GM23338 (cell line): ENCODE results near the gene GTF2H4. TPM values are rescaled to one million over a fixed set of nuclear protein-coding genes. Genes with fewer than 3 reads are reported as not detected.
A peak's percentile ranks its signal among the peaks of the same experiment; 100 is the strongest.

Experiments used
- ATAC-seq: fragments of 200-7000 bp; cut with Tn5 transposase; 3 replicates; pipeline ENCODE4 v1.9.1; 2020
- DNase-seq: peaks from one replicate; pipeline ENCODE4 v3.0.0-alpha.2; 2015; ENCODE audit warnings: low spot score
- H2AFZ ChIP-seq: fragments of 200-600 bp; sonication (generic); 2 replicates; pipeline ENCODE4 v1.8.0; 2016; ENCODE audit warnings: antibody characterized with exemption, mild to moderate bottlenecking, moderate library complexity
- H3F3A ChIP-seq: fragments of 200-600 bp; sonication (generic); replicated peaks from 2 replicates; pipeline ENCODE4 v1.8.0; 2017; ENCODE audit warnings: antibody characterized with exemption, mixed run types, low read depth
- H3K27ac ChIP-seq: fragments of 200-600 bp; sonication (generic); 2 replicates; pipeline ENCODE4 v1.6.1; 2016; ENCODE audit warnings: low read depth
- H3K27me3 ChIP-seq: fragments of 200-600 bp; sonication (generic); 2 replicates; pipeline ENCODE4 v1.8.0; 2016; ENCODE audit warnings: mild to moderate bottlenecking, mixed run types, moderate library complexity; ENCODE audit not compliant: insufficient read depth
- H3K36me3 ChIP-seq: fragments of 200-600 bp; sonication (generic); 2 replicates; pipeline ENCODE4 v1.8.0; 2016; ENCODE audit warnings: mild to moderate bottlenecking; ENCODE audit not compliant: insufficient read depth
- H3K4me1 ChIP-seq: fragments of 200-600 bp; sonication (generic); 2 replicates; pipeline ENCODE4 v1.8.0; 2016; ENCODE audit warnings: mild to moderate bottlenecking, moderate library complexity; ENCODE audit not compliant: insufficient read depth
- H3K4me2 ChIP-seq: fragments of 200-600 bp; sonication (generic); 2 replicates; pipeline ENCODE4 v1.7.1; 2017; ENCODE audit warnings: mixed run types
- H3K4me3 ChIP-seq: fragments of 200-600 bp; sonication (generic); 2 replicates; pipeline ENCODE4 v1.6.1; 2016; ENCODE audit warnings: mixed run types
- H3K79me2 ChIP-seq: fragments of 200-600 bp; sonication (generic); replicated peaks from 2 replicates; pipeline ENCODE4 v1.8.0; 2017; ENCODE audit warnings: mild to moderate bottlenecking; ENCODE audit not compliant: insufficient read depth
- H3K9me2 ChIP-seq: fragments of 200-600 bp; sonication (generic); 2 replicates; pipeline ENCODE4 v1.8.0; 2017; ENCODE audit not compliant: insufficient read depth
- H4K20me1 ChIP-seq: fragments of 200-600 bp; sonication (generic); replicated peaks from 2 replicates; pipeline ENCODE4 v1.8.0; 2017; ENCODE audit warnings: mild to moderate bottlenecking; ENCODE audit not compliant: insufficient read depth
- H3K27ac Mint-ChIP-seq: 2 replicates; pipeline ENCODE4 v1.8.0; 2020; ENCODE audit warnings: inconsistent platforms, mild to moderate bottlenecking, moderate library complexity, mixed read lengths
- H3K27me3 Mint-ChIP-seq: 3 replicates; pipeline ENCODE4 v1.8.0; 2022; ENCODE audit warnings: low read depth, mild to moderate bottlenecking, moderate library complexity, mixed read lengths, inconsistent platforms; ENCODE audit not compliant: insufficient read depth, poor library complexity
- H3K36me3 Mint-ChIP-seq: 3 replicates; pipeline ENCODE4 v1.8.0; 2021; ENCODE audit warnings: low read depth, mild to moderate bottlenecking, inconsistent platforms, moderate library complexity, mixed read lengths
- H3K4me1 Mint-ChIP-seq: 3 replicates; pipeline ENCODE4 v1.8.0; 2020; ENCODE audit warnings: mild to moderate bottlenecking, inconsistent platforms, mixed read lengths
- H3K4me3 Mint-ChIP-seq: 3 replicates; pipeline ENCODE4 v1.8.0; 2021; ENCODE audit warnings: moderate library complexity, mild to moderate bottlenecking, inconsistent platforms, mixed read lengths
- H3K9me3 Mint-ChIP-seq: 3 replicates; pipeline ENCODE4 v1.8.0; 2020; ENCODE audit warnings: moderate library complexity, mild to moderate bottlenecking, inconsistent platforms, mixed read lengths
- CREB1 ChIP-seq: fragments of 250-450 bp; sonication (Bioruptor Pico); IDR thresholded peaks from 2 replicates; pipeline ENCODE4 v1.5.0; 2020; ENCODE audit warnings: low read depth, mild to moderate bottlenecking, moderate library complexity
- NANOG ChIP-seq: IDR thresholded peaks from 2 replicates; pipeline ENCODE4 v1.6.1; 2016; ENCODE audit warnings: antibody characterized with exemption, borderline replicate concordance
- POLR2AphosphoS5 ChIP-seq: IDR thresholded peaks from 2 replicates; pipeline ENCODE4 v1.6.1; 2016; ENCODE audit warnings: antibody characterized with exemption, low read depth
- STAT1 ChIP-seq: IDR thresholded peaks from one replicate; pipeline ENCODE4 v1.6.1; 2016; ENCODE audit warnings: antibody characterized with exemption; ENCODE audit not compliant: unreplicated experiment
- ZNF331 ChIP-seq: fragments of 250-450 bp; sonication (Bioruptor Pico); IDR thresholded peaks from 2 replicates; pipeline ENCODE4 v1.5.0; 2020; ENCODE audit warnings: low read depth, mild to moderate bottlenecking, moderate library complexity
- polyA plus RNA-seq: library from polyadenylated mRNA; unstranded; fragments of >200 nt; fragmentation: Nextera tagmentation; extraction: Ambion mirVana; gene quantifications from 2 replicates; pipeline ENCODE4 v1.2.1, GENCODE V29; 2016
- total RNA-seq: library from RNA; depleted of rRNA; stranded (reverse); fragments of >200 nt; shearing (Covaris generic); gene quantifications from 2 replicates; pipeline ENCODE4 v1.2.3, GENCODE V29; 2014
- TF ChIP-seq, protein P1 (sequence below), 2 experiments: fragments of 200-600 bp in 1 of 2; sonication (generic) in 1 of 2; conservative IDR thresholded peaks; 2 replicates each; pipeline versions ENCODE4 v1.5.1 to v1.6.1; 2016 to 2017; ENCODE audit warnings: antibody characterized with exemption in 2 of 2, low read depth in 2 of 2, mild to moderate bottlenecking in 2 of 2, moderate library complexity in 1 of 2
- TF ChIP-seq, protein P2 (sequence below): IDR thresholded peaks from 2 replicates; pipeline ENCODE4 v1.6.1; 2016; ENCODE audit warnings: antibody characterized with exemption
- TF ChIP-seq, protein P3 (sequence below): IDR thresholded peaks from one replicate; pipeline ENCODE4 v1.6.1; 2018; ENCODE audit warnings: antibody characterized with exemption; ENCODE audit not compliant: unreplicated experiment

Gene GTF2H4
- total and polyA plus RNA-seq, 2 experiments from 2014 or later, result 14.8 to 32.6 TPM

DNA sequence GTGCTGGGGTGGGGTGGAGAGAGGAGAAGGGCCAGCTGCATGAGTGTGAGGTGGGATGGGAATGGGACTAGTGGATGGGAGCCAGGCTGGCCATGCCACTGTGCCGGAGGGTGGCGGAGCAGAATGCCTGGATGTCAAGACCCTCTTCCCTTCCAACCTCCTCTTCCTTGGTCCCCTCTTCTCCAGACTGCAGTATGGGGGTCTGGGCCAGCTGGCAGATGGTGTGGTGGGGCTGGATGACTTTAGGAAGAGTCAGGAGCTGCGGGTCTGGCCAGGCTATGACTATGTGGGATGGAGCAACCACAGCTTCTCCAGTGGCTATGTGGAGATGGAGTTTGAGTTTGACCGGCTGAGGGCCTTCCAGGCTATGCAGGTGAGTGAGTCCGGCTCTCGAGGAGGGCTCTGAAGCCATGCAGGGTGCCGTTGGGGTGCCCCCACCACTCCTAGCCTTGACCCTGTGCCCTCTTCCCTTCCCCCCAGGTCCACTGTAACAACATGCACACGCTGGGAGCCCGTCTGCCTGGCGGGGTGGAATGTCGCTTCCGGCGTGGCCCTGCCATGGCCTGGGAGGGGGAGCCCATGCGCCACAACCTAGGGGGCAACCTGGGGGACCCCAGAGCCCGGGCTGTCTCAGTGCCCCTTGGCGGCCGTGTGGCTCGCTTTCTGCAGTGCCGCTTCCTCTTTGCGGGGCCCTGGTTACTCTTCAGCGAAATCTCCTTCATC lies 16.0 kb upstream of the GTF2H4 start (continued):
- TF ChIP-seq, protein P1, sequence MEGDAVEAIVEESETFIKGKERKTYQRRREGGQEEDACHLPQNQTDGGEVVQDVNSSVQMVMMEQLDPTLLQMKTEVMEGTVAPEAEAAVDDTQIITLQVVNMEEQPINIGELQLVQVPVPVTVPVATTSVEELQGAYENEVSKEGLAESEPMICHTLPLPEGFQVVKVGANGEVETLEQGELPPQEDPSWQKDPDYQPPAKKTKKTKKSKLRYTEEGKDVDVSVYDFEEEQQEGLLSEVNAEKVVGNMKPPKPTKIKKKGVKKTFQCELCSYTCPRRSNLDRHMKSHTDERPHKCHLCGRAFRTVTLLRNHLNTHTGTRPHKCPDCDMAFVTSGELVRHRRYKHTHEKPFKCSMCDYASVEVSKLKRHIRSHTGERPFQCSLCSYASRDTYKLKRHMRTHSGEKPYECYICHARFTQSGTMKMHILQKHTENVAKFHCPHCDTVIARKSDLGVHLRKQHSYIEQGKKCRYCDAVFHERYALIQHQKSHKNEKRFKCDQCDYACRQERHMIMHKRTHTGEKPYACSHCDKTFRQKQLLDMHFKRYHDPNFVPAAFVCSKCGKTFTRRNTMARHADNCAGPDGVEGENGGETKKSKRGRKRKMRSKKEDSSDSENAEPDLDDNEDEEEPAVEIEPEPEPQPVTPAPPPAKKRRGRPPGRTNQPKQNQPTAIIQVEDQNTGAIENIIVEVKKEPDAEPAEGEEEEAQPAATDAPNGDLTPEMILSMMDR (conservative IDR thresholded peaks at IDR 0.05; ENCODE audit: low read depth in 2 of 2), result no peak
- TF ChIP-seq, protein P2, sequence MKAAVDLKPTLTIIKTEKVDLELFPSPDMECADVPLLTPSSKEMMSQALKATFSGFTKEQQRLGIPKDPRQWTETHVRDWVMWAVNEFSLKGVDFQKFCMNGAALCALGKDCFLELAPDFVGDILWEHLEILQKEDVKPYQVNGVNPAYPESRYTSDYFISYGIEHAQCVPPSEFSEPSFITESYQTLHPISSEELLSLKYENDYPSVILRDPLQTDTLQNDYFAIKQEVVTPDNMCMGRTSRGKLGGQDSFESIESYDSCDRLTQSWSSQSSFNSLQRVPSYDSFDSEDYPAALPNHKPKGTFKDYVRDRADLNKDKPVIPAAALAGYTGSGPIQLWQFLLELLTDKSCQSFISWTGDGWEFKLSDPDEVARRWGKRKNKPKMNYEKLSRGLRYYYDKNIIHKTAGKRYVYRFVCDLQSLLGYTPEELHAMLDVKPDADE, result no peak
- no peak for TF ChIP-seq NANOG

DNA sequence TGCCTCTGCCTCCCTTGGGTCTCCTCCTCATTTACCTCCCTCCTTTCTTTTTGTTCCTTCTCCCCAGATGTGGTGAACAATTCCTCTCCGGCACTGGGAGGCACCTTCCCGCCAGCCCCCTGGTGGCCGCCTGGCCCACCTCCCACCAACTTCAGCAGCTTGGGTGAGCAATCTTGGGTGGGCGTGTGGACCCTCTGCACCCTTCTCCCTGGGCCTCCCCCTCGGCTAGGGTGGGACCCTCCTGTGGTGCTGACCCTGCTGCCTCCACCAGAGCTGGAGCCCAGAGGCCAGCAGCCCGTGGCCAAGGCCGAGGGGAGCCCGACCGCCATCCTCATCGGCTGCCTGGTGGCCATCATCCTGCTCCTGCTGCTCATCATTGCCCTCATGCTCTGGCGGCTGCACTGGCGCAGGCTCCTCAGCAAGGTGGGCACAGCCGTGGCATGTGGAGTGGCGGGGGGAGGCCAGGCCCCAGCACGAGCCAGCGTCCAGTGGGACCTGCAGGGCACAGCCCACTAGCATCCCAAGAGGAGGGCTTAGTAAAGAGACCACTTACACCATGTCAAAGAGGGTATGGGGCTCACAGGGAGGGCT lies 14.9 kb upstream of the GTF2H4 start:
- H3K4me1 Mint-ChIP-seq, result peaks cover 22% of the 10 kb centered on the region
- H3K36me3 Mint-ChIP-seq, result peaks cover 74% of the 10 kb centered on the region
- ATAC-seq, result peak; percentile 51
- H3K36me3 ChIP-seq, result peaks cover 9% of the 10 kb centered on the region
- H3K9me2 ChIP-seq, result no peaks in the 10 kb centered on the region
- no peak overlapping the region for H3K27ac ChIP-seq
- H3K4me2 ChIP-seq, result no peak overlapping the region
- H3K4me3 Mint-ChIP-seq, result no peak overlapping the region; the same call in 2 of the 3 replicates
- peaks cover 19% of the 10 kb centered on the region for H3K79me2 ChIP-seq
- peaks cover 3% of the 10 kb centered on the region; the same call in 1 of the 2 replicates for H3K4me1 ChIP-seq
- H3F3A ChIP-seq, result 0 out of 2 replicates have a peak, but pooled peaks cover 3% of the 10 kb centered on the region
- no peak overlapping the region for H3K4me3 ChIP-seq
- peaks cover 3% of the 10 kb centered on the region for H3K27me3 Mint-ChIP-seq
- H3K9me3 Mint-ChIP-seq, result no peaks in the 10 kb centered on the region
- no peaks in the 10 kb centered on the region; the same call in 1 of the 2 replicates for H4K20me1 ChIP-seq
- TF ChIP-seq POLR2AphosphoS5 (no peak), CREB1 (no peak)
- TF ChIP-seq, protein P1 (conservative IDR thresholded peaks at IDR 0.05; ENCODE audit: low read depth in 2 of 2), result peak; percentile 47 to 62
- no peak overlapping the region for H2AFZ ChIP-seq
- peak; percentile 56 for DNase-seq
- H3K27ac Mint-ChIP-seq, result peak overlapping the region; percentile 45; the same call in 1 of the 2 replicates
- H3K27me3 ChIP-seq, result no peaks in the 10 kb centered on the region

DNA sequence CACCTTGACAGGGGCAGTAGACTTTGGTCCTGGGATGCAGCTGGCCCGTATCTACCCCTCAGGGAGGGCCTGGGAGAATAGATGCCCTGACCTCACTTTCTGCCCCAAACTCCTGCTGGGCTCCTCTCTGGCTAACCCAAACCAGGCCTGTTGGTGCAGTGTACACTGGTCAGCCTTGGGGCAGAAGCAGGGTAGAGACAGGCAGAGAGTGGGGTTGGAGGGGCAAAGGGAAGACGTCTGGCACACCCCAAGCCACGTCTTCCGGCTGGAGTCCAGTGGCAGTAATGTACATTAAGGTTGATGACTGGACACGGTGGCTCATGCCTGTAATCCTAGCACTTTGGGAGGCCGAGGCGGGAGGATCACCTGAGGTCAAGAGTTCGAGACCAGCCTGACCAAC lies 14.3 kb upstream of the GTF2H4 start:
- peaks cover 75% of the 10 kb centered on the region for H3K36me3 Mint-ChIP-seq
- Histone ChIP-seq H4K20me1 (no peaks in the 10 kb centered on the region; the same call in 1 of the 2 replicates), H3K4me1 (no peaks in the 10 kb centered on the region), H3K9me2 (no peaks in the 10 kb centered on the region), H2AFZ (no peak overlapping the region), H3K36me3 (peaks cover 12% of the 10 kb centered on the region), H3K27me3 (no peaks in the 10 kb centered on the region), H3K79me2 (peaks cover 13% of the 10 kb centered on the region), H3K4me2 (no peak overlapping the region), H3F3A (0 out of 2 replicates have a peak, but pooled peaks cover 3% of the 10 kb centered on the region), H3K27ac (no peak overlapping the region), H3K4me3 (no peak overlapping the region)
- peaks cover 16% of the 10 kb centered on the region for H3K4me1 Mint-ChIP-seq
- no peak overlapping the region for H3K27ac Mint-ChIP-seq
- no peak for ATAC-seq
- no peak for DNase-seq
- no peaks in the 10 kb centered on the region for H3K9me3 Mint-ChIP-seq
- H3K27me3 Mint-ChIP-seq, result peaks cover 3% of the 10 kb centered on the region
- no peak overlapping the region for H3K4me3 Mint-ChIP-seq
- TF ChIP-seq CREB1 (no peak), POLR2AphosphoS5 (no peak), NANOG (no peak), STAT1 (no peak), ZNF331 (CRISPR knock-in tag) (no peak)
- TF ChIP-seq, protein P2, result no peak
- TF ChIP-seq, protein P3, sequence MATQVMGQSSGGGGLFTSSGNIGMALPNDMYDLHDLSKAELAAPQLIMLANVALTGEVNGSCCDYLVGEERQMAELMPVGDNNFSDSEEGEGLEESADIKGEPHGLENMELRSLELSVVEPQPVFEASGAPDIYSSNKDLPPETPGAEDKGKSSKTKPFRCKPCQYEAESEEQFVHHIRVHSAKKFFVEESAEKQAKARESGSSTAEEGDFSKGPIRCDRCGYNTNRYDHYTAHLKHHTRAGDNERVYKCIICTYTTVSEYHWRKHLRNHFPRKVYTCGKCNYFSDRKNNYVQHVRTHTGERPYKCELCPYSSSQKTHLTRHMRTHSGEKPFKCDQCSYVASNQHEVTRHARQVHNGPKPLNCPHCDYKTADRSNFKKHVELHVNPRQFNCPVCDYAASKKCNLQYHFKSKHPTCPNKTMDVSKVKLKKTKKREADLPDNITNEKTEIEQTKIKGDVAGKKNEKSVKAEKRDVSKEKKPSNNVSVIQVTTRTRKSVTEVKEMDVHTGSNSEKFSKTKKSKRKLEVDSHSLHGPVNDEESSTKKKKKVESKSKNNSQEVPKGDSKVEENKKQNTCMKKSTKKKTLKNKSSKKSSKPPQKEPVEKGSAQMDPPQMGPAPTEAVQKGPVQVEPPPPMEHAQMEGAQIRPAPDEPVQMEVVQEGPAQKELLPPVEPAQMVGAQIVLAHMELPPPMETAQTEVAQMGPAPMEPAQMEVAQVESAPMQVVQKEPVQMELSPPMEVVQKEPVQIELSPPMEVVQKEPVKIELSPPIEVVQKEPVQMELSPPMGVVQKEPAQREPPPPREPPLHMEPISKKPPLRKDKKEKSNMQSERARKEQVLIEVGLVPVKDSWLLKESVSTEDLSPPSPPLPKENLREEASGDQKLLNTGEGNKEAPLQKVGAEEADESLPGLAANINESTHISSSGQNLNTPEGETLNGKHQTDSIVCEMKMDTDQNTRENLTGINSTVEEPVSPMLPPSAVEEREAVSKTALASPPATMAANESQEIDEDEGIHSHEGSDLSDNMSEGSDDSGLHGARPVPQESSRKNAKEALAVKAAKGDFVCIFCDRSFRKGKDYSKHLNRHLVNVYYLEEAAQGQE, result no peak
